Measurements from ENCODE around the gene REXO5. TPM values are rescaled to one million over a fixed set of nuclear protein-coding genes. Genes with fewer than 3 reads are reported as not detected.

REXO5 gene
- total RNA-seq, 4 donors from 2014 or later = 2.2 to 6.9 (median 3.7) TPM

DNA sequence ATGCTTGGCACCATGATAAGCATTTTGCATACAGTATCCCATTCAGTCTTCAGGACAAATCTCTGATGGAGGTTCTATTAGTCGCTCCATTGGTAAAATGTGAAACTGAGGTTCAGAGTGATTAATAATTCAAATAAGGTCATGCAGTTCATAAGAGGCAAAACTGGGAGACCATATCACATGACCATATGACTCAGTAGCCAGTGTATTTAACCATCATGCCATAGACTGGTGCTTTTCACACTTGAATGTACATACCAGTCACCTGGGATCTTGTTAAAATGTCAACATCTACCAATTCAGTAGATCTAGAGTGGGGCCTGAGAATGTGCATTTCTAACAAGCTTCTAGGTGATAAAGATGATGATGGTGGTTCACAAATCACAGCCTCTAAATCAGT is 38.2 kb upstream of the REXO5 start:
- H3K9me3 ChIP-seq = no peaks in the 10 kb centered on the region
- 100% methylated on average over 1 of the region's 1 CpG for WGBS, 2 donors (ENCODE audit: low coverage in 1 of 2)
- H3K27ac ChIP-seq = no peak overlapping the region
- ATAC-seq = no peak
- H3K27me3 ChIP-seq = no peaks in the 10 kb centered on the region
- TF ChIP-seq EP300 (IDR thresholded peaks at IDR 0.05) = no peak
- TF ChIP-seq, protein P1, sequence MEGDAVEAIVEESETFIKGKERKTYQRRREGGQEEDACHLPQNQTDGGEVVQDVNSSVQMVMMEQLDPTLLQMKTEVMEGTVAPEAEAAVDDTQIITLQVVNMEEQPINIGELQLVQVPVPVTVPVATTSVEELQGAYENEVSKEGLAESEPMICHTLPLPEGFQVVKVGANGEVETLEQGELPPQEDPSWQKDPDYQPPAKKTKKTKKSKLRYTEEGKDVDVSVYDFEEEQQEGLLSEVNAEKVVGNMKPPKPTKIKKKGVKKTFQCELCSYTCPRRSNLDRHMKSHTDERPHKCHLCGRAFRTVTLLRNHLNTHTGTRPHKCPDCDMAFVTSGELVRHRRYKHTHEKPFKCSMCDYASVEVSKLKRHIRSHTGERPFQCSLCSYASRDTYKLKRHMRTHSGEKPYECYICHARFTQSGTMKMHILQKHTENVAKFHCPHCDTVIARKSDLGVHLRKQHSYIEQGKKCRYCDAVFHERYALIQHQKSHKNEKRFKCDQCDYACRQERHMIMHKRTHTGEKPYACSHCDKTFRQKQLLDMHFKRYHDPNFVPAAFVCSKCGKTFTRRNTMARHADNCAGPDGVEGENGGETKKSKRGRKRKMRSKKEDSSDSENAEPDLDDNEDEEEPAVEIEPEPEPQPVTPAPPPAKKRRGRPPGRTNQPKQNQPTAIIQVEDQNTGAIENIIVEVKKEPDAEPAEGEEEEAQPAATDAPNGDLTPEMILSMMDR (IDR thresholded peaks at IDR 0.05) = no peak
- TF ChIP-seq POLR2AphosphoS5 (IDR thresholded peaks at IDR 0.05) = no peak
- TF ChIP-seq POLR2A (IDR thresholded peaks at IDR 0.05) = no peak
- H3K36me3 ChIP-seq = no peaks in the 10 kb centered on the region
- no peak overlapping the region for H3K4me3 ChIP-seq
- peaks cover 0 to 9% (median 0%) of the 10 kb centered on the region in 3 donors for H3K4me1 ChIP-seq

DNA sequence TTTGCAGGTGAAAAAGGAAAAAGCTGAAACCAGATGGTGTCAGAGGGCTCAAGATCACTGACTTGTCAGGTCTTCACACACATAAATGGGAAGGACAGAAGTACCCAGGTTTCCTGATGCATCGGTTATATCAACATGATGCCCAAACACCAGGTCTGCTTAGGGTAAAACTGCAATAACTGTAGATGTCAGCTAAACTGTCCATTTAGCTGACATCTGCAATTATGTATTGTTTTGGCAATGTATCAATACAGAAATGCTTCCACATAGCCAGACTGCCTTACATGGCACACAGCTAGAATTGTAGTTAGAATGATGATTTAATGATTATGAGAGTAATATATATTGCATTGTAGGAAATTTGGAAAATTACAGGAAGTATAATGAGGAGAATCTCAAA is 37.5 kb upstream of the REXO5 start:
- Histone ChIP-seq H3K9me3 (no peaks in the 10 kb centered on the region), H3K27me3 (no peaks in the 10 kb centered on the region), H3K36me3 (no peaks in the 10 kb centered on the region), H3K4me1 (peaks cover 0 to 5% (median 0%) of the 10 kb centered on the region in 3 donors), H3K27ac (no peak overlapping the region), H3K4me3 (no peak overlapping the region)
- ATAC-seq = no peak
- TF ChIP-seq POLR2AphosphoS5 (IDR thresholded peaks at IDR 0.05) (no peak), EP300 (IDR thresholded peaks at IDR 0.05) (no peak), POLR2A (IDR thresholded peaks at IDR 0.05) (no peak)
- TF ChIP-seq, protein P1 (IDR thresholded peaks at IDR 0.05) = no peak
- 91% methylated on average over 1 of the region's 1 CpG; no CpG with 5 or more reads in 1 of the 2 donors for WGBS, 2 donors (ENCODE audit: low coverage in 1 of 2)

DNA sequence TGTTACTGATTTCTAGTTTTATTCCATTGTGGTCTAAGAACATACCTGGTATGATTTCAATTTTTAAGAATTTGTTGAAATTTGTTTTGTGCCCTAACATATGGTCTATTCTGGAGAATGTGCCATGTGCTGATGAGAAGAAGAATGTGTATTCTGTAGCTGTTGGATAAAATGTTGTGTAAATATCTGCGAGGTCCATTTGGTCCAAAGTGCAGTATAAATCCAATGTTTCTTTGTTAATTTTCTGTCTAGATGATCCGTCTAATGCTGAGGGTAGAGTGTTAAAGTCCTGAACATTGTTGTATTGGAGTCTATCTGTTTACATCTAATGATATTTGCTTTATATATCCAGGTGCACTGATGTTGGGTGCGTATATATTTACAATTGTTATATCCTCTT is 32.6 kb upstream of the REXO5 start:
- no peak for TF ChIP-seq POLR2AphosphoS5 (IDR thresholded peaks at IDR 0.05)
- no peak for TF ChIP-seq POLR2A (IDR thresholded peaks at IDR 0.05)
- 89 to 90% methylated on average over 3 of the region's 3 CpGs for WGBS, 2 donors (ENCODE audit: low coverage in 1 of 2)

DNA sequence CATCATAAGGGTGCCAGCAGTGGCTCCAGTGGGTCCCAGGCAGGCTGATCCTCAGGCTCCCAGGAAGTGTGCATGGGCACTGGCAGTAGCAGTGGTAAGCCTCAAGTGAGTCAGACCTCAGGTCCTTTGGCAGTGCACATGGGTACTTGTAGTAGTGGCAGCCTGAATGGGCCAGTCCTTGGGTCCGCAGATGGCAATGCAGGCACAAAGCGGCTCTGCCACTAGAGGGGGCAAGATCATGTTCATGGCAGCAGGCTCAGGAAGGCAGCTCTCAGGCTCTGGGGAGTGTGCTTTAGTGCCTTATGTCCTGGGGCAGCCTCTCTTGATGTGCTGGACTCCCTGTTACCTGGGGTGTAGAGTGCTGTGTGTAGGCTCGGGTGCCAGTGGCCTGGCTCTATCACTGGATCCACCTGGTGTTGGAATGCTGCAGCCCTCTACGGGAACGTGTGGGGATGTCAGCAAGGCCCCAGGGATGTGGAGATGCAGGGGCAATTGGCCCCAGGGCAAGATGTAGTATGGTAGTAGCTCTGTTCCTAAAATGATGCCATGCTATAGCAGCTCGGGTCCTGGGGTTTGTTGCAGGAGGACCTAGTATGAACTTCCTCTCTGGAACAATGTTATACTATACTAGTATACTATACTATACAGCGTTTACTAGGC is 31.5 kb upstream of the REXO5 start:
- no peaks in the 10 kb centered on the region for H3K27me3 ChIP-seq
- ATAC-seq = peak; percentile 10

More for the DNA sequence above, 32.6 kb upstream of the REXO5 start:
- Histone ChIP-seq H3K27ac (no peak overlapping the region), H3K9me3 (no peaks in the 10 kb centered on the region), H3K4me1 (no peaks in the 10 kb centered on the region), H3K4me3 (no peak overlapping the region), H3K27me3 (no peaks in the 10 kb centered on the region), H3K36me3 (peaks cover 0 to 3% of the 10 kb centered on the region in 2 donors)
- ATAC-seq = no peak

DNA sequence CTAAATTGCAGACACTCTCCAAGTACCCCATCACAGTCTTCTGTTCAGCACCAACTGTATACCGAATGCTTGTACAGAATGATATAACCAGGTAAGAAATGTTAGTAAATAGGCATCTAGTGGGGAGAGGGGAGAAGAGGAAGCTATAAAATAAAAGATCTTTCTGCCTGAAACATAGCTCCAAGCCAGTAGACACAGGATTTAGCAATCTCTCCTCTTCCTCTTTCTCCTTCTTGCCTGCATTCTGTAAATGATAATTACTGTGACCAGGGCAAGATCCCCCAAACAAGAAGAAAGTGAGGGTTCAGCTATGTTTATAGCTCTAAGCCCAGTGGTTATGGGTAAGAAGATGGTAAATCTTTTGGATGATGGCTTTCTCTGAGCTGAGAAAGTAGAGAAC is 24.6 kb upstream of the REXO5 start:
- TF ChIP-seq POLR2A (IDR thresholded peaks at IDR 0.05) (no peak), EP300 (IDR thresholded peaks at IDR 0.05) (no peak), POLR2AphosphoS5 (IDR thresholded peaks at IDR 0.05) (no peak)
- TF ChIP-seq, protein P1 (IDR thresholded peaks at IDR 0.05) = no peak
- Histone ChIP-seq H3K4me1 (no peaks in the 10 kb centered on the region), H3K27me3 (no peaks in the 10 kb centered on the region), H3K4me3 (no peak overlapping the region), H3K27ac (no peak overlapping the region), H3K9me3 (no peaks in the 10 kb centered on the region), H3K36me3 (peaks cover 0 to 14% of the 10 kb centered on the region in 2 donors)
- WGBS, 2 donors (ENCODE audit: low coverage in 1 of 2) = 22 to 67% methylated on average over 1 of the region's 1 CpG
- no peak for ATAC-seq

More for the DNA sequence above, 31.5 kb upstream of the REXO5 start:
- no peak for TF ChIP-seq EP300 (IDR thresholded peaks at IDR 0.05)
- TF ChIP-seq, protein P1 (IDR thresholded peaks at IDR 0.05) = peak in 1 of 4 experiments; percentile 29
- Histone ChIP-seq H3K4me3 (no peak overlapping the region), H3K9me3 (no peaks in the 10 kb centered on the region), H3K4me1 (no peaks in the 10 kb centered on the region), H3K27ac (no peak overlapping the region), H3K36me3 (peaks cover 0 to 11% of the 10 kb centered on the region in 2 donors)
- 53 to 67% methylated on average over 1 to 4 of the region's 7 CpGs for WGBS, 2 donors (ENCODE audit: low coverage in 1 of 2)
